ENCODE results near the gene MRPL38. TPM values are rescaled to one million over a fixed set of nuclear protein-coding genes. Genes with fewer than 3 reads are reported as not detected.

The MRPL38 gene
- polyA plus RNA-seq, 3 donors, result 27.8 to 44.1 (median 36.0) TPM

DNA sequence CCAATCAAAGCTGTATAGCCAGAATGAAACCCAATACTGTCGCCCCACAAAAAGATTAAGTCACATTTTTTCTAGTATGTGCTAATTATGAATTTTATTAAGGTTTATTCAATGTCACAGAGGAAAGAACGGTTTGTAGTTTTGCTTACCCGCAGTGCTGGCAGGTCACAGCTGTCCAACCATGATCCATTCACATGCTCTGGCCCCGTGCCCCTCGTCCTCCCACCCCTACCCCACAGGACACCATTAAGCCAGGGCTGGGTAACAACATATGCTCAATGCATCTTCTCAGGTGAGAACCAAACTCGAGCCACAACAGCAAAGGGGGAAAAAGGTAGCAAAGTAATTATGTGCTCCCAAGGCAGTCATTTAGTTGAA lies 36.7 kb upstream of the MRPL38 start:
- 90% methylated on average over 2 of the region's 6 CpGs for WGBS (ENCODE audit: insufficient coverage)
- Mint-ChIP-seq H3K27me3 (ENCODE audit: low read depth in 3 of 3) (peaks cover 0 to 6% (median 2%) of the 10 kb centered on the region in 3 donors), H3K27ac (peak overlapping the region in 6 of 7 donors; percentile 54 to 90 (median 72)), H3K4me3 (peak overlapping the region; percentile 86 to 89), H3K9me3 (no peaks in the 10 kb centered on the region), H3K4me1 (peaks cover 13% of the 10 kb centered on the region), H3K36me3 (peaks cover 26% of the 10 kb centered on the region in 2 donors)
- intact Hi-C loops (cut with micrococcal nuclease), result loop anchor here in 1 of 2 donors (5.0 kb wide), 1 partner anchor 39 kb away; the partner anchor contains the start of gene MRPL38
- H3K79me2 ChIP-seq (ENCODE audit: insufficient read depth, low read length), result no peaks in the 10 kb centered on the region
- TF ChIP-seq, protein P1, sequence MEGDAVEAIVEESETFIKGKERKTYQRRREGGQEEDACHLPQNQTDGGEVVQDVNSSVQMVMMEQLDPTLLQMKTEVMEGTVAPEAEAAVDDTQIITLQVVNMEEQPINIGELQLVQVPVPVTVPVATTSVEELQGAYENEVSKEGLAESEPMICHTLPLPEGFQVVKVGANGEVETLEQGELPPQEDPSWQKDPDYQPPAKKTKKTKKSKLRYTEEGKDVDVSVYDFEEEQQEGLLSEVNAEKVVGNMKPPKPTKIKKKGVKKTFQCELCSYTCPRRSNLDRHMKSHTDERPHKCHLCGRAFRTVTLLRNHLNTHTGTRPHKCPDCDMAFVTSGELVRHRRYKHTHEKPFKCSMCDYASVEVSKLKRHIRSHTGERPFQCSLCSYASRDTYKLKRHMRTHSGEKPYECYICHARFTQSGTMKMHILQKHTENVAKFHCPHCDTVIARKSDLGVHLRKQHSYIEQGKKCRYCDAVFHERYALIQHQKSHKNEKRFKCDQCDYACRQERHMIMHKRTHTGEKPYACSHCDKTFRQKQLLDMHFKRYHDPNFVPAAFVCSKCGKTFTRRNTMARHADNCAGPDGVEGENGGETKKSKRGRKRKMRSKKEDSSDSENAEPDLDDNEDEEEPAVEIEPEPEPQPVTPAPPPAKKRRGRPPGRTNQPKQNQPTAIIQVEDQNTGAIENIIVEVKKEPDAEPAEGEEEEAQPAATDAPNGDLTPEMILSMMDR (IDR thresholded peaks at IDR 0.05), result no peak
- H3K27ac ChIP-seq (ENCODE audit: low read depth in 1 of 2, low read length in 2 of 2), result no peak overlapping the region
- H3K4me2 ChIP-seq (replicated peaks; ENCODE audit: extremely low read depth, low read length, poor library complexity, severe bottlenecking), result peak overlapping the region; percentile 87
- H3K27me3 ChIP-seq (ENCODE audit: control insufficient read depth in 2 of 2, insufficient read depth in 2 of 2, low read length in 2 of 2), result no peaks in the 10 kb centered on the region
- peaks cover 11 to 16% of the 10 kb centered on the region in 2 donors for H3K4me1 ChIP-seq (ENCODE audit: control insufficient read depth in 1 of 2, insufficient read depth in 2 of 2, low read length in 2 of 2)
- peak overlapping the region in 2 of 3 experiments; percentile 24 to 84 for H3K4me3 ChIP-seq (replicated peaks in 1 of 3; ENCODE audit: low read depth in 2 of 3, low read length in 3 of 3)
- H3K9me3 ChIP-seq (replicated peaks in 1 of 2; ENCODE audit: control insufficient read depth in 1 of 2, insufficient read depth in 1 of 2, low read length in 2 of 2), result no peaks in the 10 kb centered on the region
- H2AFZ ChIP-seq (ENCODE audit: insufficient read depth, low read depth, low read length, poor library complexity, severe bottlenecking), result no peak overlapping the region
- no peak for DNase-seq
- no peaks in the 10 kb centered on the region for H4K20me1 ChIP-seq (ENCODE audit: insufficient read depth, low read length)
- H3K9ac ChIP-seq (ENCODE audit: insufficient read depth, low read length, poor library complexity, severe bottlenecking), result peak overlapping the region; percentile 69
- H3K36me3 ChIP-seq (replicated peaks in 1 of 2; ENCODE audit: control insufficient read depth in 1 of 2, insufficient read depth in 2 of 2, low read length in 2 of 2), result peaks cover 23 to 33% of the 10 kb centered on the region in 2 donors

DNA sequence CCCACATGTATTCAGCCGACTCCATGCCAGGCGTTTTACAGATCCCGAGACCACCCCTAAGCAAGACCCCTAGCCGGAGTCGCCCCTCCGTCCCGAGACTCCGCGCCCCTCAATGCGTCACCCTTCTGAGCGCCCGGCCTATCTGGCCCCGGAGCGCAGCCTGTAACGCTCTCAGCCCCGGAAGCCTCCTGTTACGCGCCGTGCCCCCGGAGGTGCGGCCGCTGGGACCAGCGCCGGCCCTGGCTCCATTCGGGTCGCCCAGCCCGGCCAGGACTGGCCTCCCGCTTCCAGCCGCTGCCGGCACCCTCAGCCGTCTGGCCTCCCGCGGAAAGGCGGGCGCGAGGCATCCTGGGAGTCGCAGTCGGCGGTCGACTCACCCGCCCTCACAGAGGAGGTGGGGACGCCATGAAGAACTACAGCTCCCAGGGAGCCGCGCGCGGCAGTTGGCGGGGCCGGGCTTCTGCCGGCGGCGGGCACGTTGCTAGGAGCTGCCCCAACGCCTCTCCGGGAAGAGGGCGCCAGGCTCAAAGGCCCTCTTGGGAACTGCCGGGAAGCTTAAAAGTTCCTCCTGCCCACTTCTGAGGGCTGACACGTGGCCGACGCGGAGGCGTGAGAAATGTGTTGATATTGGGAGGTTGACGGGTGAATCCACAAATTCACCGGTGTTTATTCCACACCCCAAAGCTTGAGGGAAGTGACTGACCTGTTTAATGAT lies 36.2 kb upstream of the MRPL38 start, which contains the start of gene FBF1:
TSS of gene FBF1 (minus strand) at position 316 of the 715 bp plus-strand sequence. CDS start 2,893 bp downstream, outside the sequence.
- Histone ChIP-seq H3K4me3 (replicated peaks in 1 of 3; ENCODE audit: low read depth in 2 of 3, low read length in 3 of 3) (peak within 1 kb of the TSS; percentile 73 to 84 (median 79)), H3K9ac (ENCODE audit: insufficient read depth, low read length, poor library complexity, severe bottlenecking) (peak within 1 kb of the TSS; percentile 69), H3K79me2 (ENCODE audit: insufficient read depth, low read length) (no peaks in the 10 kb centered on the region), H3K4me2 (replicated peaks; ENCODE audit: extremely low read depth, low read length, poor library complexity, severe bottlenecking) (peak within 1 kb of the TSS; percentile 87), H4K20me1 (ENCODE audit: insufficient read depth, low read length) (no peaks in the 10 kb centered on the region), H3K9me3 (replicated peaks in 1 of 2; ENCODE audit: control insufficient read depth in 1 of 2, insufficient read depth in 1 of 2, low read length in 2 of 2) (no peaks in the 10 kb centered on the region), H2AFZ (ENCODE audit: insufficient read depth, low read depth, low read length, poor library complexity, severe bottlenecking) (peak within 1 kb of the TSS; percentile 98), H3K4me1 (ENCODE audit: control insufficient read depth in 1 of 2, insufficient read depth in 2 of 2, low read length in 2 of 2) (peaks cover 11 to 16% of the 10 kb centered on the region in 2 donors), H3K27ac (ENCODE audit: low read depth in 1 of 2, low read length in 2 of 2) (peak within 1 kb of the TSS in 1 of 2 donors; percentile 54), H3K36me3 (replicated peaks in 1 of 2; ENCODE audit: control insufficient read depth in 1 of 2, insufficient read depth in 2 of 2, low read length in 2 of 2) (peaks cover 18 to 27% of the 10 kb centered on the region in 2 donors), H3K27me3 (ENCODE audit: control insufficient read depth in 2 of 2, insufficient read depth in 2 of 2, low read length in 2 of 2) (no peaks in the 10 kb centered on the region)
- DNase-seq, result peak; percentile 83 to 85 (median 84)
- H3K27ac Mint-ChIP-seq, result peak within 1 kb of the TSS; percentile 32 to 90 (median 76)
- WGBS (ENCODE audit: insufficient coverage), result under 1% methylated on average over 55 of the region's 63 CpGs
- peak within 1 kb of the TSS; percentile 86 to 93 for H3K4me3 Mint-ChIP-seq
- H3K4me1 Mint-ChIP-seq, result peaks cover 13% of the 10 kb centered on the region
- TF ChIP-seq, protein P1 (IDR thresholded peaks at IDR 0.05), result no peak
- intact Hi-C loops (cut with micrococcal nuclease), result loop anchor here in 1 of 2 donors (5.0 kb wide), 1 partner anchor 39 kb away; the partner anchor contains the start of gene MRPL38
- no peaks in the 10 kb centered on the region for H3K9me3 Mint-ChIP-seq
- H3K36me3 Mint-ChIP-seq, result peaks cover 20 to 21% of the 10 kb centered on the region in 2 donors
- H3K27me3 Mint-ChIP-seq (ENCODE audit: low read depth in 3 of 3), result peaks cover 0 to 8% (median 2%) of the 10 kb centered on the region in 3 donors
